ENCODE data around the gene TCL1B. TPM values are rescaled to one million over a fixed set of nuclear protein-coding genes. Genes with fewer than 3 reads are reported as not detected.

TCL1B gene
- total RNA-seq, 1 donor from 2014 or later = not detected

- H3K4me2 ChIP-seq (ENCODE audit: low read length) = no peak overlapping the region
- no peaks in the 10 kb centered on the region for H3K36me3 ChIP-seq (ENCODE audit: insufficient read depth, low read length)
- Mint-ChIP-seq H3K36me3 (ENCODE audit: low read depth, unreplicated experiment) (no peaks in the 10 kb centered on the region), H3K9me3 (ENCODE audit: unreplicated experiment) (no peaks in the 10 kb centered on the region), H3K4me1 (ENCODE audit: low read depth, unreplicated experiment) (no peaks in the 10 kb centered on the region), H3K27ac (ENCODE audit: unreplicated experiment) (no peak overlapping the region), H3K4me3 (ENCODE audit: unreplicated experiment) (no peak overlapping the region), H3K27me3 (ENCODE audit: low read depth, unreplicated experiment) (peaks cover 26% of the 10 kb centered on the region)
- no peaks in the 10 kb centered on the region for H3K27me3 ChIP-seq (ENCODE audit: insufficient read depth, low read length)
- no peak overlapping the region for H3K4me3 ChIP-seq (ENCODE audit: insufficient read depth, low read depth, low read length)
- H2AFZ ChIP-seq (ENCODE audit: low read depth, low read length) = no peak overlapping the region
- no peaks in the 10 kb centered on the region for H4K20me1 ChIP-seq (ENCODE audit: insufficient read depth, low read length)
- DNase-seq (ENCODE audit: low read depth) (no peak), FAIRE-seq (no peak)
- no peak for TF ChIP-seq CTCF (IDR thresholded peaks at IDR 0.05; ENCODE audit: insufficient read depth, low read depth, low read length)
- TF ChIP-seq EZH2 (IDR thresholded peaks at IDR 0.05; ENCODE audit: insufficient read depth, low read length) = no peak
- no peaks in the 10 kb centered on the region for H3K4me1 ChIP-seq (ENCODE audit: insufficient read depth, low read length)
- H3K9me3 ChIP-seq (ENCODE audit: insufficient read depth, low read depth, low read length) = no peaks in the 10 kb centered on the region
- H3K79me2 ChIP-seq (ENCODE audit: insufficient read depth, low read length) = no peaks in the 10 kb centered on the region
- no peak overlapping the region for H3K27ac ChIP-seq (ENCODE audit: low read depth, low read length)
- H3K9ac ChIP-seq (ENCODE audit: low read length) = no peak overlapping the region
These were observed 26.2 kb downstream of the TCL1B start for GRCh38 chr14:95712398-95712797.

DNA sequence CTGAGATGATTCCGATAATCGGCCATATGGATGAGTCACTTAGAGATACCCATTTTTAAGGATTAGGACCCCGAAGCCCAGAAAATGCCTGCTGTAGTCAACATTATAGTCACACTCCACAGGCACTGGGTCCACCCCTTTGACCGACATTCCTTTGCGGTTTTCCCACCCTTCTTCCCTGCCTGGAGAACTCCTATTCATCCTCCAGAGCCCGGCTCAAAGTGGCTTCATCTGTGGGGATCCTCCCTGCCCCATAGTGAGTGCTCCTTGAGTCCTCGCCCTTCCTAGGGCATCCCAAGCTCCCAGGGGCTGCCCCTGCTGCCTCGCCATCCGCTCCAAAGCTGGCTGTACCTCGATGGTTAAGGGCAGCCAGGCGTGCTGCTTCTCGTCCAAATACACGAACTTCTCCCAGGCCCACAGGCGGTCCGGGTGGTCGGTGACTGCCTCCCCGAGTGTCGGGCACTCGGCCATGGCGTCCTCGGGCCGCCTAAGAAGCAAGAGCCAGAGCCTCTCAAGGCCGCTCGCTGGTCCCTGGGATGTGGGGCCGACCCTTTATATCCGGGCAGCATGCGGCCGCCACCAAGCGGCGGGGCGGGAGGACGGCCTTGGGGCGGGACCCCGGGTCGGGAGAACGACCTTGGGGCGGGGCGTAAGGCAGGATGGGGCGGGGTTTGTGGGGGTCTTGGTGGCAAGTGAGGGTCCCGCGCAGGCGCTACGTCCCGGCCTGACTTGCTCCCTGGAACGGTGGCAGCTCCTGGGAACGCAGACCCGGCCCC lies 27.6 kb downstream of the TCL1B start, which contains the start of gene TCL1A:
TSS of gene TCL1A (minus strand) at position 530 of the 776 bp plus-strand sequence. CDS start at position 471, 59 bp downstream.
- H3K4me3 ChIP-seq (ENCODE audit: insufficient read depth, low read depth, low read length) = no peak within 1 kb of the TSS
- Mint-ChIP-seq H3K27ac (ENCODE audit: unreplicated experiment) (no peak within 1 kb of the TSS), H3K4me1 (ENCODE audit: low read depth, unreplicated experiment) (no peaks in the 10 kb centered on the region), H3K4me3 (ENCODE audit: unreplicated experiment) (no peak within 1 kb of the TSS), H3K27me3 (ENCODE audit: low read depth, unreplicated experiment) (peaks cover 28% of the 10 kb centered on the region), H3K9me3 (ENCODE audit: unreplicated experiment) (no peaks in the 10 kb centered on the region), H3K36me3 (ENCODE audit: low read depth, unreplicated experiment) (no peaks in the 10 kb centered on the region)
- H2AFZ ChIP-seq (ENCODE audit: low read depth, low read length) = no peak within 1 kb of the TSS
- no peaks in the 10 kb centered on the region for H3K9me3 ChIP-seq (ENCODE audit: insufficient read depth, low read depth, low read length)
- H3K79me2 ChIP-seq (ENCODE audit: insufficient read depth, low read length) = no peaks in the 10 kb centered on the region
- TF ChIP-seq CTCF (IDR thresholded peaks at IDR 0.05; ENCODE audit: insufficient read depth, low read depth, low read length) (no peak), EZH2 (IDR thresholded peaks at IDR 0.05; ENCODE audit: insufficient read depth, low read length) (no peak)
- FAIRE-seq = no peak
- H3K27ac ChIP-seq (ENCODE audit: low read depth, low read length) = no peak within 1 kb of the TSS
- H3K36me3 ChIP-seq (ENCODE audit: insufficient read depth, low read length) = no peaks in the 10 kb centered on the region
- no peaks in the 10 kb centered on the region for H3K4me1 ChIP-seq (ENCODE audit: insufficient read depth, low read length)
- DNase-seq (ENCODE audit: low read depth) = no peak
- no peak within 1 kb of the TSS for H3K9ac ChIP-seq (ENCODE audit: low read length)
- no peaks in the 10 kb centered on the region for H4K20me1 ChIP-seq (ENCODE audit: insufficient read depth, low read length)
- H3K4me2 ChIP-seq (ENCODE audit: low read length) = no peak within 1 kb of the TSS
- H3K27me3 ChIP-seq (ENCODE audit: insufficient read depth, low read length) = no peaks in the 10 kb centered on the region

All from astrocyte (in vitro differentiated cells and primary cell).